Measurements from ENCODE around the gene CORT.
A peak's percentile ranks its signal among the peaks of the same experiment; 100 is the strongest.
"Not testable (repeated sequence)": the region's sequence is repeated elsewhere in the genome, so short reads cannot be mapped to it uniquely, and the experiment has no call there.

Gene CORT

GRCh38 chr1:10440305-10440704 lies 9.5 kb upstream of the CORT start:
- no peak for DNase-seq

- no peak for DNase-seq
These were observed 9.0 kb upstream of the CORT start for GRCh38 chr1:10440794-10441193.

DNA sequence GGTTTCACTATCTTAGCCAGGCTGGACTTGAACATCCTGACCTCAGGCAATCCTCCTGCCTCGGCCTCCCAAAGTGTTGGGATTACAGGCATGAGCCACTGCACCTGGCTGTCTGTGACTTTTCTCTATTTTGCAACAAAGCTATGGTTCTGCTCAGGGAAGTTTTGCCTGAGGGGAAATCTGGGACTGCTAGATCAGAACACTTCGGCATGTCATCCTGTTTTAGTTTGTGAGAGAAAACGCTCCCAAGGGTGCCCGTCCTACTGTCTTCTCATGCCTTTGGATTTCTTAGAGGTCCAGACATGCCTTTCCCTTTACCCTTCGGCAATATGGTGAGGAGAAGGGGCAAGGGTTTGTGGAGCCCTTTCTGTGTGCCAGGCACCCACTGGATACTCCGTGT lies 5.6 kb upstream of the CORT start:
- no peak for DNase-seq

GRCh38 chr1:10444795-10445397 lies 4.9 kb upstream of the CORT start:
- DNase-seq: no peak

- no peak for DNase-seq
These were observed 2.9 kb upstream of the CORT start for GRCh38 chr1:10446790-10447422.

DNA sequence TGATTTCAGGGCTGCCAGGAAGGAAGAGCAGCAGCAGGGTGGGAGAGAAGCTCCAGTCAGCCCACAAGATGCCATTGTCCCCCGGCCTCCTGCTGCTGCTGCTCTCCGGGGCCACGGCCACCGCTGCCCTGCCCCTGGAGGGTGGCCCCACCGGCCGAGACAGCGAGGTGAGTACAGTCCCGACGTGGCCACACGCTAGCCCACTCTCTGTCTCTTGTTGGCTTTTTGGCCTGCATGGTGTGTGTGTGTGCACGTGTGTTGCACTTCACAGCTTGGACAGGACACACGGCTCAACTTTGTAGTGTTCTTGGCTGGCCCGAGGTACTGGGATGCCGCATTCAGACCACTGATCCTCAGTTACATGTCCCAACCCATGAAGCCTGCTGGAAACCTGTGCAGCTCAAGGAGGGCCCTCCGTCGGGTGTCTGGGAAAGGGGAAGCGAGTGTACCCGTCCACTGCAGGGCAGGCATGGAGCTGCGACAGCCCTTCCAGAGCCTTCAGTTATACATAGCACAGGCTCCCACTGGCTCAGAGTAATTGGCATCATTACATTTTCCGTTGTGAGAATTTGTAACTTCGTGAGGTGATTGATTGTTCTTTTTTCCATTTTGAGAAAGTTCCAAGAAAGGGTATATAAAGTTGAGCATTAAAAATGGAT lies 454 bp downstream of the CORT start:
- no peak for DNase-seq

DNA sequence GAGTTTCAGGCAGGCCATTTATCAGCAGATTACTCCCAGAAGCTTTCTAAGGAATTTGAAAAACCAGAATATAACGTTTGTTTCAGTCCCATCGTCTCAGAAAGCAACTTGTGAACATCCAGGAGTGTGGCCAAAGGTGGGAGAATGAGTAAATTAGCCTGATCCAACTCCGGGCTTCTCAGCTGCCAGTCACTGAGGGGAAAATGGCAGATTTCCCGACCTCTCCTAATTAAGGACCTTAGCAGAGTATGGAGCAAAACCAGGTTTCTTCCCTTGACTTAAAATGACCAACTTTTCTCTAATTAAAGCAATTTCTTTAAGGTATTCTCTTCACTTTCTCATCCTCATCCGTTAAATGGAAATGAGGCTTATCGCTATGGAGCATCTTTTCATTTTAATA lies 1.0 kb downstream of the CORT start:
- DNase-seq: no peak

DNA sequence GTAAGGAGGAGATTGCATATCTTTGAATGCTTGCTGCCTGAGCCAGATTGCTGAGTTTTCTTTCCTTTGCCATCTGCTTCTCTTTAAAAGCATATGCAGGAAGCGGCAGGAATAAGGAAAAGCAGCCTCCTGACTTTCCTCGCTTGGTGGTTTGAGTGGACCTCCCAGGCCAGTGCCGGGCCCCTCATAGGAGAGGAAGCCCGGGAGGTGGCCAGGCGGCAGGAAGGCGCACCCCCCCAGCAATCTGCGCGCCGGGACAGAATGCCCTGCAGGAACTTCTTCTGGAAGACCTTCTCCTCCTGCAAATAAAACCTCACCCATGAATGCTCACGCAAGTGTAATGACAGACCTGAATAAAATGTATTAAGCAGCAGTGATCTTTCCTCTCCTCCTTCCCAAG lies 1.5 kb downstream of the CORT start:
- DNase-seq: no peak

GRCh38 chr1:10456048-10456447 lies 6.2 kb downstream of the CORT start:
- peak; percentile 51 for DNase-seq

DNA sequence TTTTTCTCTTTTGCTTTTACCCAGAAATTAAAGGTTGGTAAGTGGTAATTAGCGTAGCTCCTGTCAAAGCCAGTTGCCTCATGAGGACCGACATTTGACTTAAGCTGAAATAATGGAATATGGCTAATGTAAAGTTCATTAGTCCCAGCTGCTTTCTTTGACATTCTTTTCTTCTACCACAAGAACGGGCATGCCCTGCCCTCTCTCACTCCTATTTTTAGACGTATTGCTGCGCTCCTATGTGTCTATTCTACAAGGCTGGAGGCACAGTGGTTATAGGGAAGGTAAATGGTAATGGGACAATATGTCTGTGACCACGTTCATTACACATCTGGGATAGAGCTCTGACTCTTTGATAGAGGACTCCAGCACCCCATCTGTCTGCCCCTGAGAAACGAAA lies 6.8 kb downstream of the CORT start:
- no peak for DNase-seq

GRCh38 chr1:10457462-10457861 lies 7.6 kb downstream of the CORT start:
- not testable (repeated sequence) for DNase-seq

- DNase-seq: no peak
These were observed 8.0 kb downstream of the CORT start for GRCh38 chr1:10457875-10458274.

DNA sequence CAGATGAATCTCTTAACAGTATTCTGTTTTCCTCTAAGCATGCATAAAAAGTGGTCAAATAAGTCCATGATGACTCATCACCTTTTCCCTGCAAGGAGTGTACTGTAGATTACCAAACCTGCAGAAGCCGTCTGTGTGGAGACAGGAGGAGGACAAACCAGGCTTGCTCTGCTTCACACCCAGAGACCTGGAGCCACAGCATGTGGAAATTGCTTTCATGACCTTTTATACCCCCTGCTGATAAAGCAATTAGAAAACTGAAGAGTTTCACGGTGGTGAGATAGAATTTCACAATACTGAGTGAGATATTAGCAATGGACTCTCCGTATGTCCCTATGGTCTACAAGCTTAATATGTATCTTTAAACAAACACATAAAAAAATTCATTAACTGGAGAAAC lies 9.4 kb downstream of the CORT start:
- DNase-seq: peak; percentile 88

- DNase-seq: no peak
These were observed 17.2 kb downstream of the CORT start for GRCh38 chr1:10467078-10467477.

- no peak for DNase-seq
These were observed 20.2 kb downstream of the CORT start for GRCh38 chr1:10470043-10470442.

GRCh38 chr1:10471411-10472219 lies 21.8 kb downstream of the CORT start:
- peak; percentile 51 for DNase-seq

DNA sequence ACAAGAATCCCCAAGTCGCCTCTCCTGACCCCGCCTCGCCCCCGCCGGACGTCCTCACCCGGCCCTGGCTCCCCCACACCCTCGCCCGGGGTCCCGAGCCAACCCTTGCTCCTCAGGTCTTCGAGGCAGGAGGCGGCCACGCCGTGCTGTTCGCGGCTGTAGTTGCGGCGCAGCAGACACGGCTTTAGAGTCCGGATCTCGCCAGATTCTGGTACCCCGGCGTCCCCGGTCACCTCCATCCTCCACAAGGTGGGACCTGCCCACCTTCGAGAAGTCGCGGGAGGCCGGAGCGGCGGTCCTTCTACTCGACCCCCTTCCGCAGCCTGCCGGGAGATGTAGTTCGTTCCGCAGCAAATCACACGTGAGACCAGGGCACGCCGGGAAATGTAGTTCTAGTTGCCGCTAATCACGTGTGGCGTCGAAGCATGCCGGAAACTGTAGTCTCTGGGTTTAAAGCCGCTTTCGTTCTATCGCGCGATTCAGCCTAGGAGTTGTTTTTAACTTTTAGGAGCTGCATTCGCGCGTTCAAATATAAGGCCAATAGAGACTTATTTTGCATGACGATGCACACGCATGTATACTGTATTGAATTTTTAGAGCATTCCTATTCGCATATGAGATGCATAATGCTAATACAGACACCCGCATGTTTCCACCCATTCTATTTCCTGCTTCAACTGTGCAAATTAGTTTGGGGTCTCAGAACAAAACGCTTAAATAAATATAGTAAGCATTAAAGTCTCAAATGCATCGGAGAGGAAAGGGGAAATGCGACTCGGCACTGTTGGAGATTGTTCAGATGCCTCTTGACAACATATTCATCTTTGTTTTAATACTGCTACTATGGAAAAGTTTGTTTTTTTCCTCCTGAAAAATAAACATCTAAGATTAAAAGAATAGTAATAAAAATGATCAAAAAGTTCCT lies 22.7 kb downstream of the CORT start, which contains the start of gene DFFA:
Gene DFFA (minus strand): TSS at position 310 of the 925 bp plus-strand sequence. CDS start 71 bp downstream, at position 239.
- peak; percentile 99 for DNase-seq

- DNase-seq: no peak
These were observed 23.4 kb downstream of the CORT start for GRCh38 chr1:10473145-10473765.

DNA sequence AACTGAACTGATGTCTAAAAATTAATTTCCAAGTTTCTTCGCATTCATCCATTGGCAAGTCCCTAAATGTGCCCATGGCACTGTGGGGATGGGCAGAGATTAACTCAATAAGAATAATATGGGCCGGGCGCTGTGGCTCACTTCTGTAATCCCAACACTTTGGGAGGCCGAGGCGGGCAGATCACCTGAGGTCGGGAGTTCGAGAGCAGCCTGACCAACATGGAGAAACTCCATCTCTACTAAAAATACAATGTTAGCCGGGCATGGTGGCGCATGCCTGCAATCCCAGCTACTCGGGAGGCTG lies 24.4 kb downstream of the CORT start:
- DNase-seq: not testable (repeated sequence)

DNA sequence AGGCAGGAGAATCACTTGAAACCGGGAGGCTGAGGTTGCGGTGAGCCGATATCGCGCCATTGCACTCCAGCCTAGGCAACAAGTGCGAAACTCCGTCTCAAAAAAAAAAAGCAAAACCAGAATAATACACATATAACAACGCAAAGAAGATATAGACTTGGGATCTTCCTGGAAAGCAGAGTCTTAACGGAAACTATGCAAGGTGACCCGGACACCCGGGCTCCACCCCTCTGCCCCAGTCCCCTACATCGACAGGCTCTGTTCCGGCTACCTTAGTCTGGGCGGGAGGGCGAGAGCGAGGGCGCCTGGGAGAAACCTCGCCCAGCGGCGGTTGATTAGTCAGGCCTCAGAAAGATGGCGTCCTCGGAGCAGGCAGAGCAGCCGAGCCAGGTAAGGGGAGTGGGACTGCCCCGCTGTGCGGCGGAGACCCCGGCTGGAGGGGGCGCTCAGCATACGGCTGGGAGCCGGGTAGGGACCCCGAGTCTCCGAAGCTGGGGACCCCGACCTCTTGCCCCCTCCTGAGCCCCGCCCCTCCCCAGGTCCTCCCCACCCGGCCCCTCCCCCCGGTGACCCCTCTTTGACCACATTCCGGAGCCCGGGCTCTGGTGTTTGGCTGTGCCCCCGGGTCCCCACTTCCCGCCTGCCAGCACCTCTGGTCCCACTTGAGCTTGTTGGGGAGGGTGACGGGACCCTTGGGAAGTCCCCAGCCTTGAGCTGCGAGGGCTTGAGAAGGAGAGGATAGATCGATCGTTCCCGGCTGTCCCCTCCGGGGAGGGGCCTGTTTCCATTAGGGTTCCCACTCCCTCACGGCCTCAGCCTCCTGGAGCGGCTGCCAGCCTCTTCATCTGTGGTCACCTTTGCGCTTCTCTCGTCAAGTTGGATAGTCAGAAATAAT lies 25.0 kb downstream of the CORT start, which contains the start of gene PEX14:
Gene PEX14 (plus strand): TSS at position 338 of the 895 bp plus-strand sequence. CDS start 17 bp downstream, at position 355.
- DNase-seq: peak; percentile 97

DNA sequence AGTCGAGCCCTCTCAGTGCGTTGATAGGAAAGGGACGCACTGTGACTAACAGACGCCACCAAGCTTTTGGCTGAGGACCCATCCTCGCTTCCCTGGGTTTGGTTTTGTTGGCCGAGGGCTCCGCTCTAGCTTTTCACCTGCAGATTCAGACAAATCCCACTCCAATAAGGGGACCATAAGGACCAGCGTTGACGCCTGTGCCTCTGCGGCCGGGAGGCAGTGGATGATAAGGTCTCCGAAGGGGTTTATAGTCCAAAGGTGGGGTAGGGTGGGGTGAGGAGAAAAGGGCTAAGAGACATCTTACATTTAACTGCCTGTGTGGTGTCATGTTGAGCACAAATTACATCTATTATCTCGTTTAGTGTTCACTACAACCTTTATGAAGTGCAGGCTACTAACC lies 25.7 kb downstream of the CORT start:
- DNase-seq: no peak
